K562 (cell line): Measurements from ENCODE around the gene TRDN. TPM values are rescaled to one million over a fixed set of nuclear protein-coding genes. Genes with fewer than 3 reads are reported as not detected.

ENCODE experiments used
- ATAC-seq: fragments of 200-7000 bp; cut with Tn5 transposase; 3 replicates; pipeline ENCODE4 v1.9.1; 2020; ENCODE audit warnings: moderate library complexity
- BruUV-seq: library from RNA; stranded (reverse); fragments of 400-500 nt; replicated peaks from 2 replicates; lab custom pipeline; 2021; lab: Mats Ljungman, UMichigan
- CTCF ChIA-PET: fragments of 300-600 bp; formaldehyde crosslinking; extraction: SDS; loops from one replicate; lab custom pipeline; 2021; ENCODE audit warnings: low intra/inter-chr PET ratio; lab: Yijun Ruan, JAX
- POLR2A ChIA-PET: fragments of 300-600, 350-650 bp; sonication (Branson Sonifier 250); formaldehyde crosslinking; extraction: SDS; loops from one replicate; lab custom pipeline; 2021; ENCODE audit warnings: antibody characterized with exemption, inconsistent platforms; lab: Yijun Ruan, JAX
- DNase-seq, 4 experiments: peaks; one replicate each; pipeline versions ENCODE4 v3.0.0 to v3.0.0-alpha.2; 2011 to 2018; ENCODE audit warnings: low spot score in 3 of 4, mixed read lengths in 3 of 4; ENCODE audit errors: extremely low read depth in 1 of 4
- FAIRE-seq: peaks from 2 replicates; lab custom pipeline; 2011; peaks lifted over from hg19 to GRCh38; lab: Jason Lieb, UNC
- H2AFZ ChIP-seq: 2 replicates; pipeline ENCODE4 v1.6.0; 2011; ENCODE audit warnings: low read depth, low read length, control low read depth, inconsistent platforms
- H3K27ac ChIP-seq: fragments of 200-600 bp; 3 replicates; pipeline ENCODE4 v1.8.0; 2011; ENCODE audit warnings: low read depth, mild to moderate bottlenecking, control low read depth, inconsistent platforms, low read length, moderate library complexity, mixed read lengths; ENCODE audit errors: extremely low read depth
- H3K27me3 ChIP-seq, 2 experiments: fragments of 300-600 bp in 1 of 2; 2 replicates in 1 of 2; 3 replicates in 1 of 2; pipeline versions ENCODE4 v1.6.0 to v1.8.0; 2011; ENCODE audit warnings: inconsistent platforms in 2 of 2, low read length in 2 of 2, mild to moderate bottlenecking in 1 of 2, mixed read lengths in 1 of 2, moderate library complexity in 1 of 2; ENCODE audit not compliant: control insufficient read depth in 2 of 2, insufficient read depth in 2 of 2
- H3K36me3 ChIP-seq: fragments of 300-600 bp; 3 replicates; pipeline ENCODE4 v1.8.0; 2011; ENCODE audit warnings: mild to moderate bottlenecking, low read length, inconsistent platforms; ENCODE audit not compliant: control insufficient read depth, insufficient read depth
- H3K4me1 ChIP-seq, 2 experiments: fragments of 200-600 bp in 1 of 2; replicated peaks in 1 of 2; 2 replicates in 1 of 2; 3 replicates in 1 of 2; pipeline versions ENCODE4 v1.5.1 to v1.8.0; 2011; ENCODE audit warnings: inconsistent platforms in 2 of 2, low read length in 2 of 2, mild to moderate bottlenecking in 1 of 2, mixed read lengths in 1 of 2, moderate library complexity in 1 of 2; ENCODE audit not compliant: control insufficient read depth in 2 of 2, insufficient read depth in 2 of 2
- H3K4me2 ChIP-seq: 2 replicates; pipeline ENCODE4 v1.6.1; 2011; ENCODE audit warnings: low read length, control low read depth, inconsistent platforms, mixed read lengths; ENCODE audit not compliant: insufficient read depth
- H3K4me3 ChIP-seq: fragments of 200-600 bp; sonication (generic), shearing (Covaris generic); 2 replicates; pipeline ENCODE4 v1.5.1; 2016; ENCODE audit warnings: control low read depth, inconsistent platforms
- H3K79me2 ChIP-seq: fragments of 200-600 bp; 3 replicates; pipeline ENCODE4 v1.8.0; 2011; ENCODE audit warnings: low read length, inconsistent platforms; ENCODE audit not compliant: control insufficient read depth, insufficient read depth
- H3K9ac ChIP-seq, 2 experiments: 2 replicates each; pipeline versions ENCODE4 v1.6.0 to v1.6.1; 2011; ENCODE audit warnings: low read depth in 2 of 2, low read length in 2 of 2, control low read depth in 1 of 2, inconsistent platforms in 1 of 2, mild to moderate bottlenecking in 1 of 2, mixed read lengths in 1 of 2; ENCODE audit not compliant: insufficient read depth in 1 of 2
- H3K9me1 ChIP-seq: one replicate; pipeline ENCODE4 v1.6.0; 2011; ENCODE audit warnings: inconsistent platforms, mild to moderate bottlenecking, low read length, moderate library complexity; ENCODE audit not compliant: control insufficient read depth, insufficient read depth
- H3K9me3 ChIP-seq: replicated peaks from 2 replicates; pipeline ENCODE4 v1.5.1; 2011; ENCODE audit warnings: low read depth, low read length, inconsistent platforms; ENCODE audit not compliant: control insufficient read depth, insufficient read depth
- H4K20me1 ChIP-seq: replicated peaks from 2 replicates; pipeline ENCODE4 v1.6.1; 2011; ENCODE audit warnings: low read length, inconsistent platforms, mixed read lengths; ENCODE audit not compliant: control insufficient read depth, insufficient read depth
- CBFA2T2 ChIP-seq: fragments of 450-650 bp; conservative IDR thresholded peaks from 2 replicates; pipeline ENCODE4 v1.6.1; 2017; ENCODE audit warnings: mild to moderate bottlenecking
- CBX5 ChIP-seq: IDR thresholded peaks from 2 replicates; pipeline ENCODE4 v1.6.1; 2014; ENCODE audit warnings: low read depth, borderline replicate concordance
- ERF ChIP-seq: fragments of 450-650 bp; formaldehyde crosslinking; IDR thresholded peaks from 2 replicates; pipeline ENCODE4 v1.4.0; 2020; ENCODE audit warnings: mild to moderate bottlenecking, mixed read lengths
- LEF1 ChIP-seq: fragments of 450-650 bp; IDR thresholded peaks from 2 replicates; pipeline ENCODE4 v1.6.1; 2016; ENCODE audit warnings: mild to moderate bottlenecking
- SIN3B ChIP-seq: fragments of 450-650 bp; IDR thresholded peaks from 2 replicates; pipeline ENCODE4 v1.6.1; 2017; ENCODE audit warnings: low read depth, mild to moderate bottlenecking, moderate library complexity
- ZNF143 ChIP-seq: sonication (generic); formaldehyde crosslinking; IDR thresholded peaks from 2 replicates; pipeline ENCODE4 v1.9.0; 2022; ENCODE audit warnings: mild to moderate bottlenecking, missing genetic modification reagents
- ZNF311 ChIP-seq: fragments of 250-450 bp; sonication (Bioruptor Pico); IDR thresholded peaks from 2 replicates; pipeline ENCODE4 v1.4.0; 2020; ENCODE audit warnings: mild to moderate bottlenecking, moderate library complexity
- WGBS: fragments of 100-300 bp; shearing (Covaris generic); methylation state at CpG from one replicate; pipeline ENCODE4 v1.1.6; 2016; ENCODE audit warnings: low coverage, mixed read lengths; ENCODE audit not compliant: insufficient coverage; ENCODE audit errors: missing lambda C conversion rate; 5-methylcytosine and 5-hydroxymethylcytosine counted together
- in situ Hi-C: fragments of 300-500 bp; cut with MboI; formaldehyde crosslinking; loops from 4 replicates; pipeline ENCODE4 v1.15.0; 2018; ENCODE audit warnings: inconsistent platforms, mixed read lengths
- intact Hi-C: fragments of 100-400 bp; cut with micrococcal nuclease; formaldehyde crosslinking; loops from 2 replicates; pipeline ENCODE4 v1.14.2; 2022
- polyA plus RNA-seq, 8 experiments: library from polyadenylated mRNA; depleted of rRNA in 4 of 8; stranded (reverse) in 5 of 8; unstranded in 3 of 8; fragments of >200 nt; fragmentation: Nextera tagmentation in 2 of 8; fragmentation: Illumina TruSeq in 1 of 8; extraction: Ambion mirVana in 2 of 8; extraction: Trizol in 1 of 8; gene quantifications; 2 replicates each; pipeline versions ENCODE4 v1.2.1 to v1.2.3, GENCODE V29; 2011 to 2014; ENCODE audit warnings: inconsistent platforms in 1 of 8, missing spikeins in 1 of 8
- total RNA-seq, 7 experiments: library from RNA; depleted of rRNA in 6 of 7; stranded (reverse); fragments of >200 nt in 6 of 7; fragmentation: Illumina TruSeq in 2 of 7; extraction: Trizol in 2 of 7; gene quantifications; 2 replicates each; pipeline versions ENCODE4 v1.2.1 to v1.2.3, GENCODE V29; 2011 to 2021; ENCODE audit warnings: low replicate concordance in 1 of 7
- TF ChIP-seq, protein P1 (sequence below): sonication (generic); formaldehyde crosslinking; IDR thresholded peaks from 2 replicates; pipeline ENCODE4 v1.8.1; 2023; ENCODE audit warnings: mild to moderate bottlenecking, missing genetic modification reagents
- TF ChIP-seq, protein P2 (sequence below): IDR thresholded peaks from 2 replicates; pipeline ENCODE4 v1.6.1; 2014; ENCODE audit warnings: antibody characterized with exemption
- TF ChIP-seq, protein P3 (sequence below), 2 experiments: fragments of 450-650 bp; IDR thresholded peaks; 2 replicates each; pipeline ENCODE4 v1.6.1; 2016; ENCODE audit warnings: mild to moderate bottlenecking in 2 of 2, borderline replicate concordance in 1 of 2, low read depth in 1 of 2, moderate library complexity in 1 of 2

The TRDN gene
- total and polyA plus RNA-seq, 9 of the 15 experiments (the other 6 are each of a cell fraction or from before 2014, with no cell fraction given) = 0.05 to 0.50 (median 0.16) TPM

DNA sequence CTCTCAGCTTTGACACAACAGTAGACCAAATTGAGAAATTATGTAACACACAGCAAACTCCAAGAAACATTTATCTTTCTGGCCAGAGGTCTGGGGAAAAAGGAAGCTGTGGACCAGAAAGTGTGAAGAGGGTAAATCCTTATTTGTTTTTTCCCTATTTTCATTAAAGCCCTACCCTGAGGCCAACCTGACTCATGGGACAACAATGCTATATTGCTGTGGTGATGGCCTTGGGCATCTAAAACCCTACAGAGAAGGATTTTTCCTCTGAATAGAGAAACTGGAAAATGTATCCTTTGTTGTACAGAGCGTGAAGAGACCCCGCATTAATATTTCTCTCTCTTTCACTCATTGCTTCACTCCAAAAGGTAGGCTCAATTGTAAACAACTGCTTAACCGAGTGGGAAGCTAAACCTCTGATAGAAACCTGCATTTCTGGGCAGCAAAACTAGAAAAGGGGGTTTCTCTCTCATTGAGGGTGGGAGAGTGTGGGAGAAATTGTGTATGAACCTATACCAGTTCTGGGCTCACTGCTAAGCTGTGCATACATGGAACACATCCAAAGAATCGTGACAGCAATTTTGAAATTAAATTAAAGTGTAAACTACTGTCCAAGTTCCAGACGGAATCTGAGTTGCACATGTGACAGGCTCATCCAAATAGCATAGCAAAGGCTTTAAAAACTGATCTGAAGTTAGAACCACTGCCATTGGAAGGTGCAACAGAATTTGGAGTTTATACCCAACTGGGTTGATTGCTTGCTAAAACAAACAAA lies 465.2 kb downstream of the TRDN start (continued):
- TF ChIP-seq, protein P1, sequence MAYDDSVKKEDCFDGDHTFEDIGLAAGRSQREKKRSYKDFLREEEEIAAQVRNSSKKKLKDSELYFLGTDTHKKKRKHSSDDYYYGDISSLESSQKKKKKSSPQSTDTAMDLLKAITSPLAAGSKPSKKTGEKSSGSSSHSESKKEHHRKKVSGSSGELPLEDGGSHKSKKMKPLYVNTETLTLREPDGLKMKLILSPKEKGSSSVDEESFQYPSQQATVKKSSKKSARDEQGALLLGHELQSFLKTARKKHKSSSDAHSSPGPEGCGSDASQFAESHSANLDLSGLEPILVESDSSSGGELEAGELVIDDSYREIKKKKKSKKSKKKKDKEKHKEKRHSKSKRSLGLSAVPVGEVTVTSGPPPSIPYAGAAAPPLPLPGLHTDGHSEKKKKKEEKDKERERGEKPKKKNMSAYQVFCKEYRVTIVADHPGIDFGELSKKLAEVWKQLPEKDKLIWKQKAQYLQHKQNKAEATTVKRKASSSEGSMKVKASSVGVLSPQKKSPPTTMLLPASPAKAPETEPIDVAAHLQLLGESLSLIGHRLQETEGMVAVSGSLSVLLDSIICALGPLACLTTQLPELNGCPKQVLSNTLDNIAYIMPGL (CRISPR knock-in tag) = no peak
- TF ChIP-seq, protein P2, sequence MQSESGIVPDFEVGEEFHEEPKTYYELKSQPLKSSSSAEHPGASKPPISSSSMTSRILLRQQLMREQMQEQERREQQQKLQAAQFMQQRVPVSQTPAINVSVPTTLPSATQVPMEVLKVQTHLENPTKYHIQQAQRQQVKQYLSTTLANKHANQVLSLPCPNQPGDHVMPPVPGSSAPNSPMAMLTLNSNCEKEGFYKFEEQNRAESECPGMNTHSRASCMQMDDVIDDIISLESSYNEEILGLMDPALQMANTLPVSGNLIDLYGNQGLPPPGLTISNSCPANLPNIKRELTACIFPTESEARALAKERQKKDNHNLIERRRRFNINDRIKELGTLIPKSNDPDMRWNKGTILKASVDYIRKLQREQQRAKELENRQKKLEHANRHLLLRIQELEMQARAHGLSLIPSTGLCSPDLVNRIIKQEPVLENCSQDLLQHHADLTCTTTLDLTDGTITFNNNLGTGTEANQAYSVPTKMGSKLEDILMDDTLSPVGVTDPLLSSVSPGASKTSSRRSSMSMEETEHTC = no peak
- TF ChIP-seq SIN3B = no peak
- no peak for TF ChIP-seq ZNF143 (CRISPR knock-in tag)

DNA sequence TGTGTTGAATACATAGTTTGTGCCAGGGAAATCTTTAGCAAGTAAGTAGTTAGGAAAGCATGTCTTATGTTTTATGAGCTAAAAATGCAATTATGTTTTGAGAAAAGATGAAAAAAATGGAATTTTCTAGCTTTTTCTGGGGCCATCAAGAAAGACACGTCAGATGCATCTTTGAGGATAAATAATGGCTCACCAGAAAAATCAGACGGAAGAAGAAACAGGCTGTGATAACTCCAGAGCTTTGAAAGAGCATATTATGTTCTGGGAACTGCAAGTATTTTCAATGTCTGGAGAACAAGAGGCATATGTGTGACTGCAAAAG lies 467.0 kb downstream of the TRDN start:
- no peak for ATAC-seq
- H3K36me3 ChIP-seq = no peaks in the 10 kb centered on the region
- ChIA-PET CTCF (no interaction called here), POLR2A (no interaction called here)
- no peak overlapping the region for H2AFZ ChIP-seq
- H3K27me3 ChIP-seq = no peaks in the 10 kb centered on the region
- H3K9me1 ChIP-seq = no peaks in the 10 kb centered on the region
- DNase-seq = no peak
- H3K4me3 ChIP-seq = no peak overlapping the region
- no peaks in the 10 kb centered on the region for H3K79me2 ChIP-seq
- in situ Hi-C loops (no loop called here), intact Hi-C loops (no loop called here)
- no TSS peak for BruUV-seq
- FAIRE-seq = no peak
- no peaks in the 10 kb centered on the region for H3K4me1 ChIP-seq
- H3K9ac ChIP-seq = no peak overlapping the region
- no peak overlapping the region for H3K4me2 ChIP-seq
- H3K9me3 ChIP-seq = no peaks in the 10 kb centered on the region
- WGBS = 0% methylated on average over 2 of the region's 2 CpGs
- H3K27ac ChIP-seq = no peak overlapping the region
- no peaks in the 10 kb centered on the region for H4K20me1 ChIP-seq
- TF ChIP-seq CBFA2T2 = no peak
- no peak for TF ChIP-seq ERF (CRISPR knock-in tag)
- TF ChIP-seq, protein P3, sequence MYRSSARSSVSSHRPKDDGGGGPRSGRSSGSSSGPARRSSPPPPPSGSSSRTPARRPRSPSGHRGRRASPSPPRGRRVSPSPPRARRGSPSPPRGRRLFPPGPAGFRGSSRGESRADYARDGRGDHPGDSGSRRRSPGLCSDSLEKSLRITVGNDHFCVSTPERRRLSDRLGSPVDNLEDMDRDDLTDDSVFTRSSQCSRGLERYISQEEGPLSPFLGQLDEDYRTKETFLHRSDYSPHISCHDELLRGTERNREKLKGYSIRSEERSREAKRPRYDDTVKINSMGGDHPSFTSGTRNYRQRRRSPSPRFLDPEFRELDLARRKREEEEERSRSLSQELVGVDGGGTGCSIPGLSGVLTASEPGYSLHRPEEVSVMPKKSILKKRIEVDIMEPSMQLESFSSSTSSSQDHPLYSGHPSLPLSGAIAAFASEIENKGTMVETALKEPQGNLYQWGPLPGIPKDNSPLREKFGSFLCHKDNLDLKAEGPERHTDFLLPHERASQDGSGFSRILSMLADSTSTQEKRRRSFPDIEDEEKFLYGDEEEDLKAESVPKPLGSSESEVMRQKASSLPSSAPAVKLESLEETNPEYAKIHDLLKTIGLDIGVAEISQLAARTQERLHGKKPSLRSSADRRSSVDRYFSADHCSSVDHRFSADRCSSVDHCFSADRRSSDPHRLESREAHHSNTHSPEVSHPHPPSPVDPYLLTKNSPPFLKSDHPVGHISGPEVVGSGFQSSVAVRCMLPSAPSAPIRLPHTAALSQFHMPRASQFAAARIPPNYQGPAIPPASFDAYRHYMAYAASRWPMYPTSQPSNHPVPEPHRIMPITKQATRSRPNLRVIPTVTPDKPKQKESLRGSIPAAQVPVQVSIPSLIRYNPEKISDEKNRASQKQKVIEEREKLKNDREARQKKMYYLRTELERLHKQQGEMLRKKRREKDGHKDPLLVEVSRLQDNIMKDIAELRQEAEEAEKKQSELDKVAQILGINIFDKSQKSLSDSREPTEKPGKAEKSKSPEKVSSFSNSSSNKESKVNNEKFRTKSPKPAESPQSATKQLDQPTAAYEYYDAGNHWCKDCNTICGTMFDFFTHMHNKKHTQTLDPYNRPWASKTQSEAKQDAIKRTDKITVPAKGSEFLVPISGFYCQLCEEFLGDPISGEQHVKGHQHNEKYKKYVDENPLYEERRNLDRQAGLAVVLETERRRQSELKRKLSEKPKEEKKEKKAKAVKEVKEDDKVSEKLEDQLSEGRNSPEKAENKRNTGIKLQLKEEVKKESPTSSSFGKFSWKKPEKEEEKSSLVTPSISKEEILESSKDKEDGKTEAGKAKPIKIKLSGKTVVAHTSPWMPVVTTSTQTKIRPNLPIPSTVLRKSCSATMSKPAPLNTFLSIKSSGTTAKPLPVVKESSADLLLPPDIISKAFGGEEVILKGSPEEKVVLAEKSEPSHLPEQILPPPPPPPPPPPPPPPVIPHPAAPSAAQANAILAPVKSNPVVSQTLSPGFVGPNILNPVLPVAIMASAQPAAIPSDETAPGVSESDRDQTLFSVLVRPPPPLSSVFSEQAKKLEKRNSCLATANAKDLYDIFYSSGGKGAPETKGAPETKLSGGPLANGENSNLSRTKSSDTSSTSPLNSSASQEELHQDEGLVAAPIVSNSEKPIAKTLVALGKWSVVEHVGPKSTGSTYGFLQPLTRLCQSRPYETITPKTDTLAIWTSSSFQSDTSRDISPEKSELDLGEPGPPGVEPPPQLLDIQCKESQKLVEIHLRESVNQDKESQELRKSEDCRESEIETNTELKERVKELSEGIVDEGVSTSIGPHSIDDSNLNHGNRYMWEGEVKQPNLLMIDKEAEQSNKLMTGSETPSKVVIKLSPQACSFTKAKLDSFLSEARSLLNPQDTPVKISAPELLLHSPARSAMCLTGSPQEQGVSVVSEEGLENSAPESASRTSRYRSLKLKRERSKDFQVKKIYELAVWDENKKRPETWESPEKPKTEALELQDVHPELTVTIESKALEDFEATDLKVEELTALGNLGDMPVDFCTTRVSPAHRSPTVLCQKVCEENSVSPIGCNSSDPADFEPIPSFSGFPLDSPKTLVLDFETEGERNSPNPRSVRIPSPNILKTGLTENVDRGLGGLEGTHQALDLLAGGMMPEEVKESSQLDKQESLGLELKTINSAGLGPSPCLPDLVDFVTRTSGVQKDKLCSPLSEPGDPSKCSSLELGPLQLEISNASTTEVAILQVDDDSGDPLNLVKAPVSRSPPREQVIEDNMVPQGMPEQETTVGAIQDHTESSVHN (IDR thresholded peaks at IDR 0.05; ENCODE audit: borderline replicate concordance in 1 of 2, low read depth in 1 of 2) = no peak
- TF ChIP-seq ZNF311 (CRISPR knock-in tag) = no peak
- no peak for TF ChIP-seq LEF1
- TF ChIP-seq CBX5 = no peak
